Measurements from ENCODE around the gene MAGEA3.
"Not testable (repeated sequence)": the region's sequence is repeated elsewhere in the genome, so short reads cannot be mapped to it uniquely, and the experiment has no call there.

The MAGEA3 gene

GRCh38 chrX:152697952-152698931 is at the start of gene MAGEA3:
MAGEA3 (plus strand) TSS chrX:152698794; CDS start chrX:152700833, 2,039 bp downstream.
- FAIRE-seq, result not testable (repeated sequence)

- FAIRE-seq, result no peak
These were observed 46.5 kb upstream of the MAGEA3 start for GRCh38 chrX:152652060-152652459.

- FAIRE-seq, result no peak
These were observed 46.1 kb upstream of the MAGEA3 start for GRCh38 chrX:152652467-152652866.

- no peak for FAIRE-seq
These were observed 42.5 kb upstream of the MAGEA3 start for GRCh38 chrX:152656087-152656486.

GRCh38 chrX:152656890-152657289 is 41.7 kb upstream of the MAGEA3 start:
- no peak for FAIRE-seq

- no peak for FAIRE-seq
These were observed 40.3 kb upstream of the MAGEA3 start for GRCh38 chrX:152658302-152658701.

- FAIRE-seq, result no peak
These were observed 35.5 kb upstream of the MAGEA3 start for GRCh38 chrX:152663086-152663485.

GRCh38 chrX:152674135-152674534 is 24.5 kb upstream of the MAGEA3 start:
- FAIRE-seq, result no peak

- not testable (repeated sequence) for FAIRE-seq
These were observed 23.9 kb upstream of the MAGEA3 start for GRCh38 chrX:152674652-152675051.

- not testable (repeated sequence) for FAIRE-seq
These were observed 17.6 kb upstream of the MAGEA3 start for GRCh38 chrX:152681012-152681411.

- FAIRE-seq, result not testable (repeated sequence)
These were observed 1.8 kb downstream of the MAGEA3 start for GRCh38 chrX:152700390-152700789.

GRCh38 chrX:152706500-152706899 is 7.9 kb downstream of the MAGEA3 start:
- FAIRE-seq, result not testable (repeated sequence)

GRCh38 chrX:152709173-152709572 is 10.6 kb downstream of the MAGEA3 start, which contains the start of gene CSAG2:
CSAG2 (minus strand) TSS chrX:152709273; CDS start chrX:152709112, 161 bp downstream.
- not testable (repeated sequence) for FAIRE-seq

GRCh38 chrX:152713195-152713594 is 14.6 kb downstream of the MAGEA3 start:
- not testable (repeated sequence) for FAIRE-seq

GRCh38 chrX:152713815-152714787 is 15.5 kb downstream of the MAGEA3 start, which contains the start of gene MAGEA2B:
MAGEA2B (plus strand) TSS chrX:152714628; CDS start chrX:152717107, 2,479 bp downstream.
- FAIRE-seq, result not testable (repeated sequence)

- FAIRE-seq, result no peak
These were observed 26.8 kb downstream of the MAGEA3 start for GRCh38 chrX:152725409-152725808.

GRCh38 chrX:152733261-152733975 is 34.8 kb downstream of the MAGEA3 start, which contains the start of the genes CSAG1 and MAGEA12:
CSAG1 (minus strand) TSS chrX:152733721; CDS start chrX:152732460, 1,261 bp downstream.
MAGEA12 (plus strand) TSS chrX:152733757; CDS start chrX:152736162, 2,405 bp downstream.
- FAIRE-seq, result no peak

- not testable (repeated sequence) for FAIRE-seq
These were observed 35.7 kb downstream of the MAGEA3 start for GRCh38 chrX:152734143-152734858.

GRCh38 chrX:152735101-152735500 is 36.5 kb downstream of the MAGEA3 start:
- no peak for FAIRE-seq

- FAIRE-seq, result no peak
These were observed 37.4 kb downstream of the MAGEA3 start for GRCh38 chrX:152735860-152736511.

GRCh38 chrX:152736528-152736927 is 37.9 kb downstream of the MAGEA3 start:
- FAIRE-seq, result not testable (repeated sequence)

All from G401.6 (cell line).